Mesendoderm (in vitro differentiated cells): ENCODE data around the gene APEX2.

Experiments
- DNase-seq: peaks from one replicate; pipeline ENCODE4 v3.0.0; 2013
- H2AK5ac ChIP-seq: 2 replicates; pipeline ENCODE4 v1.6.1; 2013; ENCODE audit warnings: low read length, inconsistent platforms
- H2BK120ac ChIP-seq: 2 replicates; pipeline ENCODE4 v1.6.1; 2013; ENCODE audit warnings: low read depth, mild to moderate bottlenecking, low read length, moderate library complexity, mixed read lengths
- H2BK15ac ChIP-seq: replicated peaks from 2 replicates; pipeline ENCODE4 v1.6.1; 2013; ENCODE audit warnings: low read depth, mild to moderate bottlenecking, moderate library complexity
- H2BK5ac ChIP-seq: 2 replicates; pipeline ENCODE4 v1.6.1; 2013; ENCODE audit warnings: low read length, inconsistent platforms
- H3K18ac ChIP-seq: 2 replicates; pipeline ENCODE4 v1.6.1; 2013; ENCODE audit warnings: mild to moderate bottlenecking, low read length, mixed read lengths
- H3K23ac ChIP-seq: one replicate; pipeline ENCODE4 v1.6.1; 2013; ENCODE audit warnings: low read length
- H3K27ac ChIP-seq: 2 replicates; pipeline ENCODE4 v1.5.1; 2013; ENCODE audit warnings: low read depth, mild to moderate bottlenecking, inconsistent platforms, low read length, moderate library complexity
- H3K27me3 ChIP-seq: 2 replicates; pipeline ENCODE4 v1.6.1; 2013; ENCODE audit warnings: low read length, control low read depth, mild to moderate bottlenecking, inconsistent platforms; ENCODE audit not compliant: insufficient read depth, poor library complexity
- H3K36me3 ChIP-seq: 2 replicates; pipeline ENCODE4 v1.6.1; 2013; ENCODE audit warnings: low read length, inconsistent platforms; ENCODE audit not compliant: control insufficient read depth, insufficient read depth
- H3K4ac ChIP-seq: one replicate; pipeline ENCODE4 v1.6.1; 2013; ENCODE audit warnings: low read depth, mild to moderate bottlenecking, low read length, moderate library complexity
- H3K4me1 ChIP-seq: 2 replicates; pipeline ENCODE4 v1.6.1; 2013; ENCODE audit warnings: low read depth, low read length, inconsistent platforms; ENCODE audit not compliant: control insufficient read depth
- H3K4me2 ChIP-seq: 2 replicates; pipeline ENCODE4 v1.6.1; 2013; ENCODE audit warnings: low read length
- H3K4me3 ChIP-seq: 2 replicates; pipeline ENCODE4 v1.5.1; 2013; ENCODE audit warnings: mild to moderate bottlenecking, low read length
- H3K56ac ChIP-seq: one replicate; pipeline ENCODE4 v1.6.1; 2013; ENCODE audit warnings: low read length
- H3K79me1 ChIP-seq: 2 replicates; pipeline ENCODE4 v1.6.1; 2013; ENCODE audit warnings: low read length, inconsistent platforms
- H3K79me2 ChIP-seq: 2 replicates; pipeline ENCODE4 v1.6.1; 2013; ENCODE audit warnings: mild to moderate bottlenecking, low read length; ENCODE audit not compliant: control insufficient read depth, insufficient read depth
- H3K9ac ChIP-seq: 2 replicates; pipeline ENCODE4 v1.6.1; 2013; ENCODE audit warnings: low read length, inconsistent platforms
- H4K5ac ChIP-seq: one replicate; pipeline ENCODE4 v1.6.1; 2013; ENCODE audit warnings: low read length
- H4K8ac ChIP-seq: one replicate; pipeline ENCODE4 v1.6.1; 2013; ENCODE audit warnings: low read depth, mild to moderate bottlenecking, control low read depth, low read length, moderate library complexity
- WGBS: extraction: QIAGEN DNeasy Blood & Tissue Kit; methylation state at CpG from one replicate; pipeline ENCODE4 v1.1.7; 2013; ENCODE audit warnings: low lambda C conversion rate, missing lambda C conversion rate; ENCODE audit not compliant: insufficient coverage; ENCODE audit errors: extremely low coverage; 5-methylcytosine and 5-hydroxymethylcytosine counted together

The APEX2 gene

DNA sequence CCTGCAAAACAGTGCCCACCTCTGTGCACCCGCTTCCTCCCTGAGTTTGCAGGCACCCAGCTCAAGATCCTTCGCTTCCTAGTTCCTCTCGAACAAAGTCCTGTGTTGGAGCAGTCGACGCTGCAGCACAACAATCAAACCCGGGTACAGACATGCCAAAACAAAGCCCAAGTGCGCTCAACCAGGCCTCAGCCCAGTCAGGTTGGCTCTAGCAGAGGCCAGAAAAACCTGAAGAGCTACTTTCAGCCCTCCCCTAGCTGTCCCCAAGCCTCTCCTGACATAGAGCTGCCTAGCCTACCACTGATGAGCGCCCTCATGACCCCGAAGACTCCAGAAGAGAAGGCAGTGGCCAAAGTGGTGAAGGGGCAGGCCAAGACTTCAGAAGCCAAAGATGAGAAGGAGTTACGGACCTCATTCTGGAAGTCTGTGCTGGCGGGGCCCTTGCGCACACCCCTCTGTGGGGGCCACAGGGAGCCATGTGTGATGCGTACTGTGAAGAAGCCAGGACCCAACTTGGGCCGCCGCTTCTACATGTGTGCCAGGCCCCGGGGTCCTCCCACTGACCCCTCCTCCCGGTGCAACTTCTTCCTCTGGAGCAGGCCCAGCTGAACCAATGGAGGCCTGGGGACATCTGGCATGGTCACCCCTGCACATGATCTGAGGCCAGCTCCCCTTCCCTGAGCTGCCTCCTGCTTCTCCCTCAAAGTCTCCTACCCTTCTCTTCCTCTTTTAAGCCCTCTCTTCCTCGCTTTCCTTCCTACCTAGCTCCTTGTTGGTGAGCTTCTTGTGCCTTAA lies 6.9 kb downstream of the APEX2 start:
- no peaks in the 10 kb centered on the region for H3K27me3 ChIP-seq
- H3K4me1 ChIP-seq = no peaks in the 10 kb centered on the region
- H3K79me1 ChIP-seq = no peaks in the 10 kb centered on the region
- no CpG with 5 or more reads among the region's 18 CpGs for WGBS
- H3K4me2 ChIP-seq = no peak overlapping the region
- no peak overlapping the region for H3K4ac ChIP-seq
- H2AK5ac ChIP-seq = no peak overlapping the region
- no peak overlapping the region for H2BK5ac ChIP-seq
- no peak overlapping the region for H3K23ac ChIP-seq
- H3K56ac ChIP-seq = no peak overlapping the region
- no peak overlapping the region for H2BK120ac ChIP-seq
- H3K9ac ChIP-seq = no peak overlapping the region
- no peaks in the 10 kb centered on the region for H3K36me3 ChIP-seq
- no peak overlapping the region for H3K4me3 ChIP-seq
- no peak overlapping the region for H3K27ac ChIP-seq
- H3K79me2 ChIP-seq = no peaks in the 10 kb centered on the region
- no peak overlapping the region for H4K5ac ChIP-seq
- DNase-seq = no peak
- no peak overlapping the region for H2BK15ac ChIP-seq
- H4K8ac ChIP-seq = no peak overlapping the region
- no peak overlapping the region for H3K18ac ChIP-seq

DNA sequence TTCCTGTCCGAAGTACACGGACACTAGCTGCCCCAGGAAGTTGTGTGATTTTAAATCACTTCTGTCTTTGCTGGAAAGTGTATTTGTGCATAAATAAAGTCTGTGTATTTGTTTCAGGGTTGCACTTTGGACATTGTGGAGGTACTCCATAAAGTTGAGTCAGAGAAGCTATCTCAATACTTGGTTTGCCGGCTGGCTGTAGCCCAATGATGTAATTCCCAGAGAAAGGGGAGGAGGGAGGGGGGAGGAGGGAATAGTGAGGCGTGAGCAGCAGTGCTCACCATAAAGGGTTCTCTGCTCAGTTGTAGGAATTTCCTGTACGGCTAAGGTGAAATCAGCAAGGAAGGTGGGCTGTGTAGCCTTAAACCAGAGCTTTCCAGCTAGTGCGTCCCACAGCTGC lies 7.5 kb downstream of the APEX2 start:
- H3K9ac ChIP-seq = no peak overlapping the region
- no peaks in the 10 kb centered on the region for H3K79me2 ChIP-seq
- no peak for DNase-seq
- H3K23ac ChIP-seq = no peak overlapping the region
- no peak overlapping the region for H3K4ac ChIP-seq
- H2BK5ac ChIP-seq = no peak overlapping the region
- H3K36me3 ChIP-seq = no peaks in the 10 kb centered on the region
- H2BK120ac ChIP-seq = no peak overlapping the region
- H3K4me3 ChIP-seq = no peak overlapping the region
- no peaks in the 10 kb centered on the region for H3K4me1 ChIP-seq
- H4K8ac ChIP-seq = no peak overlapping the region
- no peak overlapping the region for H2AK5ac ChIP-seq
- WGBS = no CpG with 5 or more reads among the region's 6 CpGs
- H4K5ac ChIP-seq = no peak overlapping the region
- H3K79me1 ChIP-seq = no peaks in the 10 kb centered on the region
- H3K27me3 ChIP-seq = no peaks in the 10 kb centered on the region
- no peak overlapping the region for H2BK15ac ChIP-seq
- H3K27ac ChIP-seq = no peak overlapping the region
- H3K4me2 ChIP-seq = no peak overlapping the region
- H3K18ac ChIP-seq = no peak overlapping the region
- no peak overlapping the region for H3K56ac ChIP-seq

DNA sequence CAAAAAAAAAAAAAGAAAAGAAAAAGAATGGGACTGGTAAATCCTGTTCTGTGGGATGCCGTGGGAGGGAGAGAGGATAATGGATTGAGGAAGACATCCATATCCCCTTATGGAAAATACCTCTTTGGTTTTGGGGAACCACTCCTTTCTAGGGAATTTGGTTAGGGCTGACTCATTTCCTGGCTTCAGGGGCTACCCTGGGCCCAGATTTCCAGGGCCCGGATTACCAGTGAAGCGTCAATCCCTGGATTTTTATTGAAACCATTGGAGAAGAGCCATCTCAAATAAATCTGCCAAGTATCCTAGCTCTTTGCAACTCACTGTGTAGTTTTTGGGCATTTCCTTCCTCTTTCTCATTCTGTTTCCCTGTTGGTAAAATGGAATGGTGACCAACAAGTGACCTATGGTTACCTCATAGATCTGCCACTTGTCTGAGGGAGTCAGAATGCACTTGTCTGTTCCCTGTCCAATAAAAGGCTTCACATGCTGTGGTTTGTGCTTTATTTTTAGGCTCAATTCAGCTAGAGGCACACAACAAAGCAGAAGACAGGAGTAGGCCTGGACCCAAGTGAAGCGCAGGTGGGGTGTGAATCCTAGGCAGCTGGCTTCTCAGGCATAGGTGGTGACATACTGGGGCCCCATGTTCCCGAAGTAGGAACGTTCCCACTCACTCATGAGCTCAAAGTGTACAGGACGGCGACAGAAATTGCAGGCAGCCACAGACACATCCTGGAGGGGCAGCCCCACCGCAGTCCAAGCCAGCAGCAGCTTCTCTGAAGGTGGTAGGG lies 8.6 kb downstream of the APEX2 start:
- no CpG with 5 or more reads among the region's 9 CpGs for WGBS
- no peaks in the 10 kb centered on the region for H3K4me1 ChIP-seq
- H3K79me1 ChIP-seq = no peaks in the 10 kb centered on the region
- no peak overlapping the region for H2BK120ac ChIP-seq
- H3K36me3 ChIP-seq = no peaks in the 10 kb centered on the region
- DNase-seq = no peak
- no peak overlapping the region for H3K27ac ChIP-seq
- no peak overlapping the region for H3K18ac ChIP-seq
- no peaks in the 10 kb centered on the region for H3K79me2 ChIP-seq
- H4K5ac ChIP-seq = no peak overlapping the region
- no peak overlapping the region for H2AK5ac ChIP-seq
- no peak overlapping the region for H3K23ac ChIP-seq
- H3K4me2 ChIP-seq = no peak overlapping the region
- no peak overlapping the region for H3K9ac ChIP-seq
- no peak overlapping the region for H2BK5ac ChIP-seq
- H2BK15ac ChIP-seq = no peak overlapping the region
- no peak overlapping the region for H3K4ac ChIP-seq
- H3K27me3 ChIP-seq = no peaks in the 10 kb centered on the region
- H3K4me3 ChIP-seq = no peak overlapping the region
- no peak overlapping the region for H4K8ac ChIP-seq
- no peak overlapping the region for H3K56ac ChIP-seq

DNA sequence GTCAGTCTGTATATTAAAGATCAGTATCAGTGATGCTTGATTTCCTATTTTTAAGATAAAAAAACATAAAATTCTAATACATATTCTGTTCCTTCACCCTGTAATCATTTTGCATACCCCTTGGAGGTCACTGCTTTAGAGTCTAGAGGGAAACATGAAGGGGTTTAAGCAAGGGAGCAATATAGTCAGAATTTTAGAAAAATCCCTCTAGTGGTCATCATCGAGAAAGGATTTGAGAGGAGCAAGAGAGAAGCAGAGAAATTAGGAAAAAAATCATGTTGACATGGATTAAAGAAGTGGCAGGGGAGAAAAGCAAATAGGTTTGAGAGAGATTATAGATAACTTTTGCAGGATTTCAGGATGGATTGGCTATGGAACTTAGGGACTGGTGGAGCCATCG lies 11.1 kb downstream of the APEX2 start:
- H4K5ac ChIP-seq = no peak overlapping the region
- H3K4me1 ChIP-seq = no peaks in the 10 kb centered on the region
- no peak for DNase-seq
- no peak overlapping the region for H3K18ac ChIP-seq
- no peak overlapping the region for H3K9ac ChIP-seq
- no peak overlapping the region for H3K4me3 ChIP-seq
- no peaks in the 10 kb centered on the region for H3K79me1 ChIP-seq
- WGBS = no CpG with 5 or more reads among the region's 2 CpGs
- no peak overlapping the region for H2BK5ac ChIP-seq
- H3K79me2 ChIP-seq = no peaks in the 10 kb centered on the region
- no peak overlapping the region for H3K56ac ChIP-seq
- H4K8ac ChIP-seq = no peak overlapping the region
- H2AK5ac ChIP-seq = no peak overlapping the region
- no peaks in the 10 kb centered on the region for H3K36me3 ChIP-seq
- H3K27me3 ChIP-seq = no peaks in the 10 kb centered on the region
- H3K27ac ChIP-seq = no peak overlapping the region
- no peak overlapping the region for H2BK15ac ChIP-seq
- no peak overlapping the region for H3K23ac ChIP-seq
- no peak overlapping the region for H3K4me2 ChIP-seq
- H2BK120ac ChIP-seq = no peak overlapping the region
- no peak overlapping the region for H3K4ac ChIP-seq

DNA sequence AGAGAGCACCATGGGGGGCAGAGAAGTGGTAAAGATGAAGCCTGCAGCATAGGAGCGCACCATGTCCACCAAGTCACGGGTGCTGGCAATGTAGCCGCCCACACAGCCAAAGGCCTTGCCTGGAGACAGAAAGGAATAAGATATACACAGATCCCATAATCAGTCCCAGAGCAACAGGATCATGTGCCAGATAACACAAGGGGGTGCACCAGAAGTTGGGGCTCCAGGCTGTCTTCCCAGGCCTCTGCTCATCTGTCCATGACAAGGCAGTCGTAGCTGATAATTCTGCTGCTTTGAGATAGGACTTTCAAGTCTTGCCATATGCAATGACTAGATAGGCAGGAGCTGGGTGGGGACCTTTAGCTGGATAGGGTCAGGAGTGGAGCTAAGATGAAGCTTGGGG lies 14.7 kb downstream of the APEX2 start:
- H3K56ac ChIP-seq = no peak overlapping the region
- no peak overlapping the region for H3K4me2 ChIP-seq
- H3K18ac ChIP-seq = no peak overlapping the region
- H4K5ac ChIP-seq = no peak overlapping the region
- H3K9ac ChIP-seq = no peak overlapping the region
- no peak overlapping the region for H3K27ac ChIP-seq
- no peak overlapping the region for H4K8ac ChIP-seq
- DNase-seq = no peak
- H2AK5ac ChIP-seq = no peak overlapping the region
- H3K79me1 ChIP-seq = no peaks in the 10 kb centered on the region
- no peaks in the 10 kb centered on the region for H3K79me2 ChIP-seq
- no peak overlapping the region for H3K4me3 ChIP-seq
- no peak overlapping the region for H3K4ac ChIP-seq
- WGBS = no CpG with 5 or more reads among the region's 4 CpGs
- H2BK15ac ChIP-seq = no peak overlapping the region
- H2BK120ac ChIP-seq = no peak overlapping the region
- no peaks in the 10 kb centered on the region for H3K36me3 ChIP-seq
- H3K23ac ChIP-seq = no peak overlapping the region
- no peaks in the 10 kb centered on the region for H3K27me3 ChIP-seq
- H3K4me1 ChIP-seq = no peaks in the 10 kb centered on the region
- H2BK5ac ChIP-seq = no peak overlapping the region
